Stimulated activated CD8-positive, alpha-beta memory T cell treated with anti-CD3 and anti-CD28 coated beads, Interleukin-7, amount 100 ng/mL, for 1 hour (primary cell): ENCODE data around the gene MIP.
A peak's percentile ranks its signal among the peaks of the same experiment; 100 is the strongest.
"Not testable (repeated sequence)": the region's sequence is repeated elsewhere in the genome, so short reads cannot be mapped to it uniquely, and the experiment has no call there.

Experiments used
- DNase-seq, 2 donors: peaks; one replicate each; pipeline ENCODE4 v3.0.0-alpha.2; 2020; ENCODE audit warnings: low read depth in 2 of 2

MIP gene

GRCh38 chr12:56468216-56469006 lies 14.0 kb upstream of the MIP start, which contains the start of gene SPRYD4:
SPRYD4 (plus strand) TSS chr12:56468578; CDS start chr12:56468592, 14 bp downstream.
- DNase-seq = peak; percentile 86 to 88

GRCh38 chr12:56462565-56462964 lies 8.1 kb upstream of the MIP start:
- DNase-seq = no peak

- DNase-seq = no peak
Observed at GRCh38 chr12:56461235-56462159, 7.0 kb upstream of the MIP start.

- DNase-seq = no peak
Observed at GRCh38 chr12:56457817-56458216, 3.4 kb upstream of the MIP start.

- no peak for DNase-seq
Observed at GRCh38 chr12:56451147-56451546, 3.3 kb downstream of the MIP start.

GRCh38 chr12:56450241-56450640 lies 4.2 kb downstream of the MIP start:
- no peak for DNase-seq

GRCh38 chr12:56449622-56449984 lies 4.9 kb downstream of the MIP start:
- no peak for DNase-seq

GRCh38 chr12:56448860-56449621 lies 5.4 kb downstream of the MIP start, which contains the start of gene TIMELESS:
TIMELESS (minus strand) TSS chr12:56449426; CDS start chr12:56434170, 15,256 bp downstream.
- DNase-seq = peak; percentile 62 to 67

GRCh38 chr12:56443208-56443607 lies 11.2 kb downstream of the MIP start:
- DNase-seq = not testable (repeated sequence)

- no peak for DNase-seq
Observed at GRCh38 chr12:56437430-56438176, 16.9 kb downstream of the MIP start.

- DNase-seq = no peak
Observed at GRCh38 chr12:56434828-56435227, 19.6 kb downstream of the MIP start.

GRCh38 chr12:56431850-56432249 lies 22.6 kb downstream of the MIP start:
- DNase-seq = no peak

GRCh38 chr12:56431288-56431687 lies 23.2 kb downstream of the MIP start:
- DNase-seq = no peak

GRCh38 chr12:56425940-56426438 lies 28.5 kb downstream of the MIP start:
- no peak for DNase-seq

GRCh38 chr12:56425193-56425592 lies 29.3 kb downstream of the MIP start:
- DNase-seq = no peak

- no peak for DNase-seq
Observed at GRCh38 chr12:56420411-56420810, 34.0 kb downstream of the MIP start.

- no peak for DNase-seq
Observed at GRCh38 chr12:56417739-56418138, 36.7 kb downstream of the MIP start.

GRCh38 chr12:56414401-56414800 lies 40.1 kb downstream of the MIP start:
- DNase-seq = no peak

- DNase-seq = no peak
Observed at GRCh38 chr12:56413392-56413791, 41.1 kb downstream of the MIP start.

GRCh38 chr12:56411781-56412639 lies 42.4 kb downstream of the MIP start:
- DNase-seq = no peak
